NCI-H82 (cell line): ENCODE results near the gene GMEB2.
A peak's percentile ranks its signal among the peaks of the same experiment; 100 is the strongest.
"Not testable (repeated sequence)": the region's sequence is repeated elsewhere in the genome, so short reads cannot be mapped to it uniquely, and the experiment has no call there.

ENCODE experiments used
- DNase-seq: peaks from one replicate; lab custom pipeline; 2025; lab: John Stamatoyannopoulos, UW

Gene GMEB2

GRCh38 chr20:63636752-63637628 is 10.1 kb upstream of the GMEB2 start:
- DNase-seq: no peak

GRCh38 chr20:63635431-63636141 is 8.7 kb upstream of the GMEB2 start:
- DNase-seq: no peak

- DNase-seq: no peak
Observed at GRCh38 chr20:63633732-63634131, 6.8 kb upstream of the GMEB2 start.

GRCh38 chr20:63631426-63631825 is 4.5 kb upstream of the GMEB2 start:
- not testable (repeated sequence) for DNase-seq

- not testable (repeated sequence) for DNase-seq
Observed at GRCh38 chr20:63630956-63631355, 4.1 kb upstream of the GMEB2 start.

- peak; percentile 93 for DNase-seq
Observed at GRCh38 chr20:63628246-63628975, 1.5 kb upstream of the GMEB2 start.

- no peak for DNase-seq
Observed at GRCh38 chr20:63627751-63628245, 897 bp upstream of the GMEB2 start.

GRCh38 chr20:63627129-63627750 is 339 bp upstream of the GMEB2 start:
- peak; percentile 97 for DNase-seq

GRCh38 chr20:63625771-63626423 is 1.0 kb downstream of the GMEB2 start:
- peak; percentile 42 for DNase-seq

- peak; percentile 22 for DNase-seq
Observed at GRCh38 chr20:63624486-63624885, 2.4 kb downstream of the GMEB2 start.

- no peak for DNase-seq
Observed at GRCh38 chr20:63622732-63623131, 4.2 kb downstream of the GMEB2 start.

GRCh38 chr20:63622096-63622495 is 4.8 kb downstream of the GMEB2 start:
- DNase-seq: no peak

- no peak for DNase-seq
Observed at GRCh38 chr20:63620991-63621390, 5.9 kb downstream of the GMEB2 start.

- no peak for DNase-seq
Observed at GRCh38 chr20:63619505-63619904, 7.4 kb downstream of the GMEB2 start.

- DNase-seq: no peak
Observed at GRCh38 chr20:63619086-63619485, 7.8 kb downstream of the GMEB2 start.

- DNase-seq: no peak
Observed at GRCh38 chr20:63618291-63618980, 8.5 kb downstream of the GMEB2 start.

GRCh38 chr20:63617876-63618265 is 9.0 kb downstream of the GMEB2 start:
- DNase-seq: no peak

GRCh38 chr20:63617092-63617875 is 9.6 kb downstream of the GMEB2 start:
- DNase-seq: no peak

GRCh38 chr20:63613863-63614594 is 12.9 kb downstream of the GMEB2 start:
- DNase-seq: not testable (repeated sequence)
